Measurements from ENCODE around the gene TMEM8B. TPM values are rescaled to one million over a fixed set of nuclear protein-coding genes. Genes with fewer than 3 reads are reported as not detected.

The TMEM8B gene
- total and polyA plus RNA-seq, 2 donors (not counting 1 experiment from before 2014, with no cell fraction given), result 12.2 to 14.5 TPM

DNA sequence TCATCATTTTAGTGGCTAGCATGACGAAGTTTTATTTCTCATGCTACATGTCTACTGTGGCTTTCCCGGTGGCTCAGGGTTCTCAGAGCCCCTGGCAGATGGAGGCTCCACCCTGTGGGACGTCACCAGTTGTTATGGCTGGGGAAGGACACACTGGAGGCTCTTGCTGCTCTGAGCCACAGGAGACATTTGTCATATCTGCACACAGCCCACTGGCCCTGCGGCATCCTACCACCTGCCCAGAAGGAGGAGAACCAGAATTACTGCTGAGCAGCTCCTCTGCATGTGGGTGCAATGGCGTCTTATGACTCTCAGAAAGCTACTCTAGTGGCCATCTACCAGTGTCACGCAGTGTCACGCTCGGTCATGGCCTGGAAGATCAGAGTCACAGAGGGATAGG is 34.6 kb downstream of the TMEM8B start:
- H2AFZ ChIP-seq (ENCODE audit: insufficient read depth, low read depth, low read length, poor library complexity, severe bottlenecking), result no peak overlapping the region
- no peaks in the 10 kb centered on the region for H3K4me1 ChIP-seq (ENCODE audit: control insufficient read depth in 2 of 2, insufficient read depth in 2 of 2, low read length in 2 of 2)
- no peak for ATAC-seq (ENCODE audit: low read depth)
- no peak overlapping the region for H3K27ac ChIP-seq (ENCODE audit: low read length in 2 of 2)
- no peaks in the 10 kb centered on the region for H3K36me3 ChIP-seq (replicated peaks in 1 of 2; ENCODE audit: control extremely low read depth in 1 of 2, control insufficient read depth in 1 of 2, extremely low read depth in 1 of 2, insufficient read depth in 2 of 2, low read length in 1 of 2)
- ChIA-PET POLR2A (no interaction called here), CTCF (interaction anchor here (0.7 to 2.2 kb wide), 4 partner anchors 14 to 47 kb away, joined by 4 to 8 read pairs (median 4); no protein-coding TSS in a partner anchor)
- H3K4me3 ChIP-seq (ENCODE audit: control extremely low read depth in 1 of 5, extremely low read depth in 1 of 5, insufficient read depth in 1 of 5, low read depth in 2 of 5, low read length in 4 of 5), result no peak overlapping the region
- H3K9ac ChIP-seq (ENCODE audit: low read length), result no peak overlapping the region
- H3K4me1 Mint-ChIP-seq, result no peaks in the 10 kb centered on the region
- H3K27ac Mint-ChIP-seq, result no peak overlapping the region
- intact Hi-C loops (cut with micrococcal nuclease), result no loop called here
- H3K27me3 ChIP-seq (replicated peaks in 1 of 4; ENCODE audit: control extremely low read depth in 1 of 4, control insufficient read depth in 3 of 4, insufficient read depth in 4 of 4, low read length in 3 of 4), result peaks cover 0 to 12% (median 3%) of the 10 kb centered on the region in 4 experiments
- H4K20me1 ChIP-seq (ENCODE audit: control insufficient read depth, insufficient read depth, low read length, poor library complexity, severe bottlenecking), result no peaks in the 10 kb centered on the region
- H3K4me2 ChIP-seq (replicated peaks; ENCODE audit: low read depth, low read length, poor library complexity, severe bottlenecking), result no peak overlapping the region
- no peaks in the 10 kb centered on the region for H3K9me3 ChIP-seq (ENCODE audit: control extremely low read depth in 1 of 3, control insufficient read depth in 2 of 3, insufficient read depth in 1 of 3, low read length in 2 of 3)
- WGBS (ENCODE audit: insufficient coverage), result 93% methylated on average over 8 of the region's 8 CpGs
- H3K27me3 Mint-ChIP-seq, result peaks cover 22% of the 10 kb centered on the region
- H3K9me3 Mint-ChIP-seq (ENCODE audit: insufficient read depth), result no peaks in the 10 kb centered on the region
- no peaks in the 10 kb centered on the region for H3K79me2 ChIP-seq (ENCODE audit: control insufficient read depth, insufficient read depth, low read length)
- no peak overlapping the region for H3K4me3 Mint-ChIP-seq
- DNase-seq, result no peak
- TF ChIP-seq, protein P1, sequence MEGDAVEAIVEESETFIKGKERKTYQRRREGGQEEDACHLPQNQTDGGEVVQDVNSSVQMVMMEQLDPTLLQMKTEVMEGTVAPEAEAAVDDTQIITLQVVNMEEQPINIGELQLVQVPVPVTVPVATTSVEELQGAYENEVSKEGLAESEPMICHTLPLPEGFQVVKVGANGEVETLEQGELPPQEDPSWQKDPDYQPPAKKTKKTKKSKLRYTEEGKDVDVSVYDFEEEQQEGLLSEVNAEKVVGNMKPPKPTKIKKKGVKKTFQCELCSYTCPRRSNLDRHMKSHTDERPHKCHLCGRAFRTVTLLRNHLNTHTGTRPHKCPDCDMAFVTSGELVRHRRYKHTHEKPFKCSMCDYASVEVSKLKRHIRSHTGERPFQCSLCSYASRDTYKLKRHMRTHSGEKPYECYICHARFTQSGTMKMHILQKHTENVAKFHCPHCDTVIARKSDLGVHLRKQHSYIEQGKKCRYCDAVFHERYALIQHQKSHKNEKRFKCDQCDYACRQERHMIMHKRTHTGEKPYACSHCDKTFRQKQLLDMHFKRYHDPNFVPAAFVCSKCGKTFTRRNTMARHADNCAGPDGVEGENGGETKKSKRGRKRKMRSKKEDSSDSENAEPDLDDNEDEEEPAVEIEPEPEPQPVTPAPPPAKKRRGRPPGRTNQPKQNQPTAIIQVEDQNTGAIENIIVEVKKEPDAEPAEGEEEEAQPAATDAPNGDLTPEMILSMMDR (IDR thresholded peaks at IDR 0.05), result no peak
- TF ChIP-seq EZH2 (IDR thresholded peaks at IDR 0.05; ENCODE audit: borderline replicate concordance, insufficient read depth, low read depth, low read length, poor library complexity, severe bottlenecking), result no peak

DNA sequence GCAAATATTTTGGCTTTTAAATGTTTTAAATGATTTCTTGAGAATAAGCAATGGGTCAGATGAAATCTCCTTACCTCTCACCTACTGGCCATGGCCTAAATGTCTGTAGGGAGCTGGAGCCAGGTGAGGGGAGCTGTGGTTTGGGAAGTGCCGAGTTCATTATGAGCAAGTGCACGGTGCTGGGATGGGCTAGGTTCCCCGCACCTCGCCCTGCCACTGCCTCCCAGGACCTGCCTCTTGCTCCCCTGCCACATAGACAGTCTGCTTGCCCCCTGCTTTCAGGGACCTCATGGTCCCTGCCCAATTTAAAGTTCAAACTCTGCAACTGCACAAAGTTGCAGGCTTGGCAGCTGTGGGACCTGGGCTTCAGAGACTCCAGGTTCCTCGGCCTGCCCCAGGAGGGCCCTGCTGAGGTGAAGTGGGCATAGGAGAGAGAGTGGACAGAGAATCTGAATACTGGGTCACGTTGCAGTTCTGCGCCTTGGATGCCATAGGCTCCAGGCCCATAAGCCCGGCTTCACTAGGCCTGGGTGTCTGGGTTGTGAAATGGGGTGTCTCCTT is 35.7 kb downstream of the TMEM8B start:
- H3K27me3 ChIP-seq (replicated peaks in 1 of 4; ENCODE audit: control extremely low read depth in 1 of 4, control insufficient read depth in 3 of 4, insufficient read depth in 4 of 4, low read length in 3 of 4), result peaks cover 0 to 12% (median 3%) of the 10 kb centered on the region in 4 experiments
- 98% methylated on average over 4 of the region's 8 CpGs for WGBS (ENCODE audit: insufficient coverage)
- no peaks in the 10 kb centered on the region for H4K20me1 ChIP-seq (ENCODE audit: control insufficient read depth, insufficient read depth, low read length, poor library complexity, severe bottlenecking)
- H3K9ac ChIP-seq (ENCODE audit: low read length), result no peak overlapping the region
- Mint-ChIP-seq H3K27ac (no peak overlapping the region), H3K27me3 (peaks cover 22% of the 10 kb centered on the region), H3K4me1 (no peaks in the 10 kb centered on the region), H3K4me3 (no peak overlapping the region), H3K9me3 (ENCODE audit: insufficient read depth) (no peaks in the 10 kb centered on the region)
- ChIA-PET CTCF (interaction anchor here (2.2 kb wide), 1 partner anchor 17 kb away, joined by 8 read pairs; no protein-coding TSS in a partner anchor), POLR2A (no interaction called here)
- H3K27ac ChIP-seq (ENCODE audit: low read length in 2 of 2), result no peak overlapping the region
- H3K4me3 ChIP-seq (ENCODE audit: control extremely low read depth in 1 of 5, extremely low read depth in 1 of 5, insufficient read depth in 1 of 5, low read depth in 2 of 5, low read length in 4 of 5), result no peak overlapping the region
- no peaks in the 10 kb centered on the region for H3K9me3 ChIP-seq (ENCODE audit: control extremely low read depth in 1 of 3, control insufficient read depth in 2 of 3, insufficient read depth in 1 of 3, low read length in 2 of 3)
- H3K79me2 ChIP-seq (ENCODE audit: control insufficient read depth, insufficient read depth, low read length), result no peaks in the 10 kb centered on the region
- ATAC-seq (ENCODE audit: low read depth), result no peak
- DNase-seq, result no peak
- no peaks in the 10 kb centered on the region for H3K4me1 ChIP-seq (ENCODE audit: control insufficient read depth in 2 of 2, insufficient read depth in 2 of 2, low read length in 2 of 2)
- H3K36me3 ChIP-seq (replicated peaks in 1 of 2; ENCODE audit: control extremely low read depth in 1 of 2, control insufficient read depth in 1 of 2, extremely low read depth in 1 of 2, insufficient read depth in 2 of 2, low read length in 1 of 2), result no peaks in the 10 kb centered on the region
- intact Hi-C loops (cut with micrococcal nuclease), result no loop called here
- no peak overlapping the region for H2AFZ ChIP-seq (ENCODE audit: insufficient read depth, low read depth, low read length, poor library complexity, severe bottlenecking)
- no peak overlapping the region for H3K4me2 ChIP-seq (replicated peaks; ENCODE audit: low read depth, low read length, poor library complexity, severe bottlenecking)
- TF ChIP-seq, protein P1 (IDR thresholded peaks at IDR 0.05), result no peak
- no peak for TF ChIP-seq EZH2 (IDR thresholded peaks at IDR 0.05; ENCODE audit: borderline replicate concordance, insufficient read depth, low read depth, low read length, poor library complexity, severe bottlenecking)
